ENCODE data around the gene ARID1B.

The ARID1B gene

GRCh38 chr6:157201083-157201482 is 423.9 kb downstream of the ARID1B start:
- Histone ChIP-seq H3F3A (ENCODE audit: insufficient read depth, low read length) (no peaks in the 10 kb centered on the region), H3K9me3 (replicated peaks; ENCODE audit: insufficient read depth, low read length) (no peaks in the 10 kb centered on the region), H3K4me1 (ENCODE audit: low read length) (no peaks in the 10 kb centered on the region), H3K79me2 (ENCODE audit: low read length) (no peaks in the 10 kb centered on the region), H3K9ac (ENCODE audit: low read length) (no peak overlapping the region), H2AFZ (ENCODE audit: low read length) (no peak overlapping the region), H3K9me2 (replicated peaks; ENCODE audit: insufficient read depth, low read length) (no peaks in the 10 kb centered on the region), H3K36me3 (replicated peaks; ENCODE audit: insufficient read depth, low read length) (no peaks in the 10 kb centered on the region), H3K4me2 (ENCODE audit: low read depth, low read length) (no peak overlapping the region), H3K4me3 (ENCODE audit: low read length) (no peak overlapping the region), H4K20me1 (ENCODE audit: insufficient read depth, low read length) (no peaks in the 10 kb centered on the region), H3K27me3 (replicated peaks; ENCODE audit: insufficient read depth, low read length) (no peaks in the 10 kb centered on the region), H3K27ac (ENCODE audit: low read length) (no peak overlapping the region)
- no peak for DNase-seq
- no peak for TF ChIP-seq EZH2 (optimal IDR thresholded peaks at IDR 0.05; ENCODE audit: low read depth, low read length)
- TF ChIP-seq EZH2phosphoT487 (IDR thresholded peaks at IDR 0.05; ENCODE audit: low read length): no peak
- no peak for TF ChIP-seq CTCF (IDR thresholded peaks at IDR 0.05; ENCODE audit: low read length)

DNA sequence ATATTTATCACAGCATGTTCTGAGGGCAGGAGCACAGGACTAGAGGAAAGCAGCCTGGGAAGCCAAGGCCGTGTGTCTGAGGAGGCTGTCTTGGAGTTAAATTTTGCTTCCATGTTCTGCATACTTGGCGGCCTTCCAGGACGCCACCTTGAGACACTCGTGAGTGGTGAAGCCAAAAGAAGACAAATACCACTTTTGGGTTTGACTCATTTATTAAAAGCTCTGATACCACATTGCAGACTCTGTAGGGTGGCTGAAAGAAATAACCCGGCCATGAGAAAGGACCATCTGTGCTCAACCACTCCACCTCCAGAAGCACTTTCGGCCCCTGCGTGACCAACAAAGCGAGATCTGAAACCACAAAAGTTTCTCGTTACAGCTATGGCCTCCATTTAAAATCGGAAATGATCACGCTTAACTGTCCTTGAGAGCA is 426.1 kb downstream of the ARID1B start:
- no peak overlapping the region for H3K4me3 ChIP-seq (ENCODE audit: low read length)
- H3K4me1 ChIP-seq (ENCODE audit: low read length): no peaks in the 10 kb centered on the region
- no peaks in the 10 kb centered on the region for H4K20me1 ChIP-seq (ENCODE audit: insufficient read depth, low read length)
- H3K9ac ChIP-seq (ENCODE audit: low read length): no peak overlapping the region
- no peaks in the 10 kb centered on the region for H3K79me2 ChIP-seq (ENCODE audit: low read length)
- H3K9me3 ChIP-seq (replicated peaks; ENCODE audit: insufficient read depth, low read length): no peaks in the 10 kb centered on the region
- no peaks in the 10 kb centered on the region for H3K36me3 ChIP-seq (replicated peaks; ENCODE audit: insufficient read depth, low read length)
- H3K9me2 ChIP-seq (replicated peaks; ENCODE audit: insufficient read depth, low read length): no peaks in the 10 kb centered on the region
- no peaks in the 10 kb centered on the region for H3K27me3 ChIP-seq (replicated peaks; ENCODE audit: insufficient read depth, low read length)
- H3K4me2 ChIP-seq (ENCODE audit: low read depth, low read length): no peak overlapping the region
- TF ChIP-seq EZH2phosphoT487 (IDR thresholded peaks at IDR 0.05; ENCODE audit: low read length) (no peak), CTCF (IDR thresholded peaks at IDR 0.05; ENCODE audit: low read length) (no peak), EZH2 (optimal IDR thresholded peaks at IDR 0.05; ENCODE audit: low read depth, low read length) (no peak)
- no peak overlapping the region for H2AFZ ChIP-seq (ENCODE audit: low read length)
- no peak overlapping the region for H3K27ac ChIP-seq (ENCODE audit: low read length)
- H3F3A ChIP-seq (ENCODE audit: insufficient read depth, low read length): no peaks in the 10 kb centered on the region
- no peak for DNase-seq

DNA sequence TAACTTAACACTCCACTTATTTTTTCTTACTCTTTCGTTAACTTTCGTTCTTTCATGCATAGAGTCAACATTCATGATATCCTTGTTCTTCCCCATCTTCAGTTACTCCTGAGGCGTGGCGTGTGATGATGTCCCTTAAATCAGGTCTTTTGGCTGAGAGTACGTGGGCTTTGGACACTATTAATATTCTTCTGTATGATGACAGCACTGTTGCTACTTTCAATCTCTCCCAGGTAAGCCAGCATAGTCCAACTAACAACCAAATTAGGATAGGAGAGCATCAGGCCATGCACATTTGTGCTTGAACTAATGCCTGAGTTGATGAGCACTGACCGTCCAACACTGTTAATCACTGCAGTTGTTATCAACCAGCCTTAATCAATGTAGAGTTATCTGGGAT is 426.6 kb downstream of the ARID1B start:
- H3K27me3 ChIP-seq (replicated peaks; ENCODE audit: insufficient read depth, low read length): no peaks in the 10 kb centered on the region
- no peak overlapping the region for H2AFZ ChIP-seq (ENCODE audit: low read length)
- no peaks in the 10 kb centered on the region for H4K20me1 ChIP-seq (ENCODE audit: insufficient read depth, low read length)
- H3K27ac ChIP-seq (ENCODE audit: low read length): no peak overlapping the region
- H3K79me2 ChIP-seq (ENCODE audit: low read length): no peaks in the 10 kb centered on the region
- no peak overlapping the region for H3K9ac ChIP-seq (ENCODE audit: low read length)
- H3K4me3 ChIP-seq (ENCODE audit: low read length): no peak overlapping the region
- no peak overlapping the region for H3K4me2 ChIP-seq (ENCODE audit: low read depth, low read length)
- H3K4me1 ChIP-seq (ENCODE audit: low read length): no peaks in the 10 kb centered on the region
- no peaks in the 10 kb centered on the region for H3K36me3 ChIP-seq (replicated peaks; ENCODE audit: insufficient read depth, low read length)
- no peaks in the 10 kb centered on the region for H3F3A ChIP-seq (ENCODE audit: insufficient read depth, low read length)
- H3K9me3 ChIP-seq (replicated peaks; ENCODE audit: insufficient read depth, low read length): no peaks in the 10 kb centered on the region
- no peaks in the 10 kb centered on the region for H3K9me2 ChIP-seq (replicated peaks; ENCODE audit: insufficient read depth, low read length)
- TF ChIP-seq EZH2 (optimal IDR thresholded peaks at IDR 0.05; ENCODE audit: low read depth, low read length) (no peak), CTCF (IDR thresholded peaks at IDR 0.05; ENCODE audit: low read length) (no peak), EZH2phosphoT487 (IDR thresholded peaks at IDR 0.05; ENCODE audit: low read length) (no peak)
- DNase-seq: no peak

Measured in MM.1S (cell line).